ENCODE measurements around the gene MYL9.
"Not testable (repeated sequence)": the region's sequence is repeated elsewhere in the genome, so short reads cannot be mapped to it uniquely, and the experiment has no call there.

DNA sequence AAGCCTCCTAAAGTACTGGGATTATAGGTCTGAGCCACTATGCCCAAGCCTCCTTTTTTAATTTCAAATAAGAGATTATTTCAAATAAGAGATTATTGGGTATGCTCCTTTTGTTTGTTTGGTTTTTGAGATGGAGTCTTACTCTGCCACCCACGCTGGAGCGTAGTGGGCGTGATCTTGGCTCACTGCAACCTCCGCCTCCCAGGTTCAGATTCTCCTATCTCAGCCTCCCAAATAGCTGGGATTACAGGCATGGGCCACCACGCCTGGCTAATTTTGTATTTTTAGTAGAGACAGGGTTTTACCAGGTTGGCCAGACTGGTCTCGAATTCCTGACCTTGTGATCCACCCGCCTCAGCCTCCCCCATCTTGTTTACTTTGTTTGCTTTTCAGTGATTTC lies 18.9 kb upstream of the MYL9 start:
- TF ChIP-seq, protein P1, sequence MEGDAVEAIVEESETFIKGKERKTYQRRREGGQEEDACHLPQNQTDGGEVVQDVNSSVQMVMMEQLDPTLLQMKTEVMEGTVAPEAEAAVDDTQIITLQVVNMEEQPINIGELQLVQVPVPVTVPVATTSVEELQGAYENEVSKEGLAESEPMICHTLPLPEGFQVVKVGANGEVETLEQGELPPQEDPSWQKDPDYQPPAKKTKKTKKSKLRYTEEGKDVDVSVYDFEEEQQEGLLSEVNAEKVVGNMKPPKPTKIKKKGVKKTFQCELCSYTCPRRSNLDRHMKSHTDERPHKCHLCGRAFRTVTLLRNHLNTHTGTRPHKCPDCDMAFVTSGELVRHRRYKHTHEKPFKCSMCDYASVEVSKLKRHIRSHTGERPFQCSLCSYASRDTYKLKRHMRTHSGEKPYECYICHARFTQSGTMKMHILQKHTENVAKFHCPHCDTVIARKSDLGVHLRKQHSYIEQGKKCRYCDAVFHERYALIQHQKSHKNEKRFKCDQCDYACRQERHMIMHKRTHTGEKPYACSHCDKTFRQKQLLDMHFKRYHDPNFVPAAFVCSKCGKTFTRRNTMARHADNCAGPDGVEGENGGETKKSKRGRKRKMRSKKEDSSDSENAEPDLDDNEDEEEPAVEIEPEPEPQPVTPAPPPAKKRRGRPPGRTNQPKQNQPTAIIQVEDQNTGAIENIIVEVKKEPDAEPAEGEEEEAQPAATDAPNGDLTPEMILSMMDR (conservative IDR thresholded peaks at IDR 0.05), result not testable (repeated sequence)
- not testable (repeated sequence) for TF ChIP-seq EZH2 (IDR thresholded peaks at IDR 0.05; ENCODE audit: low read depth)
